K562 (cell line): ENCODE data around the gene UNC45A. TPM values are rescaled to one million over a fixed set of nuclear protein-coding genes. Genes with fewer than 3 reads are reported as not detected.

ENCODE experiments used
- ASH1L ChIP-seq: fragments of 450-650 bp; IDR thresholded peaks from 2 replicates; pipeline ENCODE4 v1.6.1; 2018; ENCODE audit warnings: borderline replicate concordance, mild to moderate bottlenecking, low read depth; ENCODE audit not compliant: partially characterized antibody
- CEBPG ChIP-seq, 3 experiments: fragments of 200-800 bp in 1 of 3; sonication (Bioruptor generic) in 1 of 3; sonication (generic) in 1 of 3; formaldehyde crosslinking in 1 of 3; IDR thresholded peaks in 2 of 3; conservative IDR thresholded peaks in 1 of 3; 2 replicates each; pipeline versions ENCODE4 v1.6.1 to v1.8.0; 2016 to 2022; ENCODE audit warnings: missing compliant biosample characterization in 2 of 3, missing genetic modification characterization in 2 of 3, mild to moderate bottlenecking in 1 of 3, missing genetic modification reagents in 1 of 3
- CREB1 ChIP-seq, 2 experiments: sonication (generic) in 1 of 2; formaldehyde crosslinking in 1 of 2; IDR thresholded peaks; 2 replicates each; pipeline versions ENCODE4 v1.6.1 to v1.8.0; 2012 to 2022; ENCODE audit warnings: inconsistent platforms in 1 of 2, mild to moderate bottlenecking in 1 of 2, missing genetic modification reagents in 1 of 2, moderate library complexity in 1 of 2
- CXXC5 ChIP-seq: fragments of 250-450 bp; sonication (Bioruptor Pico); IDR thresholded peaks from 2 replicates; pipeline ENCODE4 v1.8.0; 2022; ENCODE audit warnings: inconsistent platforms, mild to moderate bottlenecking, moderate library complexity
- ETV5 ChIP-seq: sonication (generic); formaldehyde crosslinking; IDR thresholded peaks from 2 replicates; pipeline ENCODE4 v1.4.0; 2020; ENCODE audit warnings: low read depth, mild to moderate bottlenecking, missing genetic modification reagents
- FOXK1 ChIP-seq: sonication (generic); formaldehyde crosslinking; IDR thresholded peaks from 2 replicates; pipeline ENCODE4 v1.8.0; 2022; ENCODE audit warnings: missing genetic modification reagents, mild to moderate bottlenecking, borderline replicate concordance
- HDAC2 ChIP-seq: fragments of 450-650 bp; IDR thresholded peaks from 2 replicates; pipeline ENCODE4 v1.6.1; 2016; ENCODE audit warnings: mild to moderate bottlenecking
- KAT7 ChIP-seq: sonication (generic); formaldehyde crosslinking; IDR thresholded peaks from 2 replicates; pipeline ENCODE4 v1.8.0; 2022; ENCODE audit warnings: missing genetic modification reagents, mild to moderate bottlenecking, borderline replicate concordance
- MECOM ChIP-seq: fragments of 250-450 bp; sonication (Bioruptor Pico); IDR thresholded peaks from 2 replicates; pipeline ENCODE4 v1.8.0; 2022; ENCODE audit warnings: inconsistent platforms
- MYBL2 ChIP-seq, 2 experiments: fragments of 450-650 bp in 1 of 2; sonication (generic) in 1 of 2; formaldehyde crosslinking in 1 of 2; IDR thresholded peaks; 2 replicates each; pipeline versions ENCODE4 v1.6.1 to v1.8.1; 2017 to 2022; ENCODE audit warnings: borderline replicate concordance in 1 of 2, inconsistent platforms in 1 of 2, low read depth in 1 of 2, mild to moderate bottlenecking in 1 of 2, missing genetic modification reagents in 1 of 2, moderate library complexity in 1 of 2
- NFYB ChIP-seq: IDR thresholded peaks from 2 replicates; pipeline ENCODE4 v1.6.1; 2011; ENCODE audit warnings: mild to moderate bottlenecking, moderate library complexity; ENCODE audit not compliant: insufficient read length; ENCODE audit errors: extremely low read depth
- PHTF2 ChIP-seq: fragments of 250-450 bp; sonication (Bioruptor Pico); IDR thresholded peaks from 2 replicates; pipeline ENCODE4 v1.5.0; 2021; ENCODE audit warnings: mild to moderate bottlenecking
- RAD51 ChIP-seq: fragments of 450-650 bp; IDR thresholded peaks from 2 replicates; pipeline ENCODE4 v1.7.1; 2016; ENCODE audit warnings: low read depth, mild to moderate bottlenecking, borderline replicate concordance
- RBBP5 ChIP-seq: fragments of 200-600 bp; sonication (generic); IDR thresholded peaks from 2 replicates; pipeline ENCODE4 v1.6.1; 2012; ENCODE audit warnings: borderline replicate concordance, mild to moderate bottlenecking, low read length, control low read depth, inconsistent platforms; ENCODE audit not compliant: insufficient read depth, poor library complexity, severe bottlenecking
- SMAD4 ChIP-seq: fragments of 250-450 bp; sonication (Bioruptor Pico); conservative IDR thresholded peaks from 2 replicates; pipeline ENCODE4 v1.8.0; 2021; ENCODE audit warnings: inconsistent platforms, mild to moderate bottlenecking, moderate library complexity
- SMARCC2 ChIP-seq: fragments of 450-650 bp; IDR thresholded peaks from 2 replicates; pipeline ENCODE4 v1.6.1; 2017; ENCODE audit warnings: antibody characterized with exemption, moderate library complexity, mild to moderate bottlenecking, low read depth
- TAF7 ChIP-seq: fragments of 450-650 bp; IDR thresholded peaks from 2 replicates; pipeline ENCODE4 v1.6.1; 2016; ENCODE audit warnings: missing genetic modification characterization, missing compliant biosample characterization
- TBP ChIP-seq: optimal IDR thresholded peaks from 2 replicates; pipeline ENCODE3; 2011; ENCODE audit warnings: low read depth, low read length, improper control_type of control experiment
- USF2 ChIP-seq: sonication (generic); formaldehyde crosslinking; IDR thresholded peaks from 2 replicates; pipeline ENCODE4 v1.5.0; 2020; ENCODE audit warnings: missing genetic modification reagents
- ZFP36 ChIP-seq: fragments of 150-350 bp; IDR thresholded peaks from 2 replicates; pipeline ENCODE4 v1.6.1; 2018; ENCODE audit warnings: low read length, low read depth; ENCODE audit not compliant: partially characterized antibody
- ZNF12 ChIP-seq: sonication (generic); formaldehyde crosslinking; IDR thresholded peaks from 2 replicates; pipeline ENCODE4 v1.4.0; 2020; ENCODE audit warnings: mild to moderate bottlenecking, missing genetic modification reagents
- ZNF121 ChIP-seq: sonication (generic); formaldehyde crosslinking; conservative IDR thresholded peaks from 2 replicates; pipeline ENCODE4 v1.8.0; 2022; ENCODE audit warnings: missing genetic modification reagents
- ZNF212 ChIP-seq: fragments of 450-650 bp; formaldehyde crosslinking; IDR thresholded peaks from 2 replicates; pipeline ENCODE4 v1.4.0; 2020; ENCODE audit warnings: mild to moderate bottlenecking
- ZNF253 ChIP-seq: fragments of 250-450 bp; sonication (Bioruptor Pico); conservative IDR thresholded peaks from 2 replicates; pipeline ENCODE4 v1.6.1; 2021; ENCODE audit warnings: mild to moderate bottlenecking
- ZNF316 ChIP-seq: fragments of 450-650 bp; IDR thresholded peaks from 2 replicates; pipeline ENCODE4 v1.6.1; 2016
- ZNF785 ChIP-seq: fragments of 250-450 bp; sonication (Bioruptor Pico); IDR thresholded peaks from 2 replicates; pipeline ENCODE4 v1.4.0; 2020; ENCODE audit warnings: mild to moderate bottlenecking
- polyA plus RNA-seq, 8 experiments: library from polyadenylated mRNA; depleted of rRNA in 4 of 8; stranded (reverse) in 5 of 8; unstranded in 3 of 8; fragments of >200 nt; fragmentation: Nextera tagmentation in 2 of 8; fragmentation: Illumina TruSeq in 1 of 8; extraction: Ambion mirVana in 2 of 8; extraction: Trizol in 1 of 8; gene quantifications; 2 replicates each; pipeline versions ENCODE4 v1.2.1 to v1.2.3, GENCODE V29; 2011 to 2014; ENCODE audit warnings: inconsistent platforms in 1 of 8, missing spikeins in 1 of 8
- total RNA-seq, 7 experiments: library from RNA; depleted of rRNA in 6 of 7; stranded (reverse); fragments of >200 nt in 6 of 7; fragmentation: Illumina TruSeq in 2 of 7; extraction: Trizol in 2 of 7; gene quantifications; 2 replicates each; pipeline versions ENCODE4 v1.2.1 to v1.2.3, GENCODE V29; 2011 to 2021; ENCODE audit warnings: low replicate concordance in 1 of 7

Gene UNC45A
- total and polyA plus RNA-seq, 9 of the 15 experiments (the other 6 are each of a cell fraction or from before 2014, with no cell fraction given): 22.4 to 79.3 (median 43.7) TPM

- TF ChIP-seq RBBP5: peak; percentile 94
- no peak for TF ChIP-seq PHTF2
- TF ChIP-seq HDAC2: no peak
- TF ChIP-seq RAD51: no peak
- TF ChIP-seq CEBPG (CRISPR knock-in tag; IDR thresholded peaks at IDR 0.05): peak; percentile 82
- TF ChIP-seq CEBPG (tag; conservative IDR thresholded peaks at IDR 0.05 in 1 of 2, IDR thresholded peaks at IDR 0.05 in 1 of 2): peak in 1 of 2 experiments; percentile 55; a peak in 1 of 4 replicates
- TF ChIP-seq SMAD4 (CRISPR knock-in tag): peak; percentile 93
- TF ChIP-seq ASH1L: no peak
- TF ChIP-seq ZNF121 (CRISPR knock-in tag): no peak
- peak; percentile 100 for TF ChIP-seq MYBL2 (IDR thresholded peaks at IDR 0.05; ENCODE audit: low read depth)
- TF ChIP-seq MYBL2 (CRISPR knock-in tag; IDR thresholded peaks at IDR 0.05; ENCODE audit: borderline replicate concordance): peak; percentile 98; the same call in 1 of the 2 replicates
- TF ChIP-seq USF2 (CRISPR knock-in tag): no peak
- peak; percentile 53; the same call in 1 of the 2 replicates for TF ChIP-seq TAF7 (tag)
- peak; percentile 50 for TF ChIP-seq NFYB
- TF ChIP-seq ZNF316: no peak
- no peak for TF ChIP-seq ZNF12
- TF ChIP-seq ZNF253 (CRISPR knock-in tag): no peak
- no peak for TF ChIP-seq ZNF212
- TF ChIP-seq CREB1 (IDR thresholded peaks at IDR 0.05): peak; percentile 97
- peak; percentile 98 for TF ChIP-seq CREB1 (CRISPR knock-in tag; IDR thresholded peaks at IDR 0.05)
- peak; percentile 99 for TF ChIP-seq CXXC5
- peak; percentile 88; the same call in 1 of the 2 replicates for TF ChIP-seq KAT7 (CRISPR knock-in tag)
- TF ChIP-seq ZNF785 (CRISPR knock-in tag): no peak
- TF ChIP-seq MECOM (CRISPR knock-in tag): no peak
- peak; percentile 80 for TF ChIP-seq TBP
- 0 out of 2 replicates have a peak, but pooled peaks have one; percentile 60 for TF ChIP-seq FOXK1 (CRISPR knock-in tag)
- no peak for TF ChIP-seq ZFP36
- TF ChIP-seq SMARCC2: no peak
- peak; percentile 78 for TF ChIP-seq ETV5
These were observed 59.6 kb downstream of the UNC45A start, which contains the start of gene PRC1 (continued) for GRCh38 chr15:90994417-90995311.
